ENCODE results near the gene THOC7. TPM values are rescaled to one million over a fixed set of nuclear protein-coding genes. Genes with fewer than 3 reads are reported as not detected.
A peak's percentile ranks its signal among the peaks of the same experiment; 100 is the strongest.

The THOC7 gene
- total RNA-seq, 4 donors from 2014 or later, result 25.4 to 86.2 (median 52.0) TPM

GRCh38 chr3:63895422-63896189, 32.0 kb upstream of the THOC7 start:
- TF ChIP-seq CTCF (IDR thresholded peaks at IDR 0.05) (no peak), POLR2A (IDR thresholded peaks at IDR 0.05) (no peak)
- H3K27me3 ChIP-seq, result no peaks in the 10 kb centered on the region

GRCh38 chr3:63892773-63893352, 29.3 kb upstream of the THOC7 start:
- intact Hi-C loops (cut with DNase I; ENCODE audit: low total_unique reads), result no loop called here
- H3K9me3 ChIP-seq, result no peaks in the 10 kb centered on the region

More at GRCh38 chr3:63895422-63896189, 32.0 kb upstream of the THOC7 start:
- H3K27ac ChIP-seq, result peak overlapping the region; percentile 17 to 20
- intact Hi-C loops (cut with DNase I; ENCODE audit: low total_unique reads), result no loop called here
- H3K9me3 ChIP-seq, result no peaks in the 10 kb centered on the region
- no peaks in the 10 kb centered on the region for H3K4me1 ChIP-seq
- no peak overlapping the region for H3K4me3 ChIP-seq
- no peaks in the 10 kb centered on the region for H3K36me3 ChIP-seq
- DNase-seq, result no peak

GRCh38 chr3:63891518-63891917, 27.9 kb upstream of the THOC7 start:
- Histone ChIP-seq H3K36me3 (no peaks in the 10 kb centered on the region), H3K4me1 (no peaks in the 10 kb centered on the region), H3K27ac (no peak overlapping the region), H3K27me3 (no peaks in the 10 kb centered on the region), H3K9me3 (no peaks in the 10 kb centered on the region), H3K4me3 (no peak overlapping the region)
- intact Hi-C loops (cut with DNase I; ENCODE audit: low total_unique reads), result no loop called here
- no peak for TF ChIP-seq POLR2A (IDR thresholded peaks at IDR 0.05)
- TF ChIP-seq CTCF (IDR thresholded peaks at IDR 0.05), result no peak
- DNase-seq, result no peak

More at GRCh38 chr3:63892773-63893352, 29.3 kb upstream of the THOC7 start:
- no peaks in the 10 kb centered on the region for H3K27me3 ChIP-seq
- H3K4me3 ChIP-seq, result no peak overlapping the region
- H3K27ac ChIP-seq, result no peak overlapping the region
- H3K4me1 ChIP-seq, result no peaks in the 10 kb centered on the region
- TF ChIP-seq CTCF (IDR thresholded peaks at IDR 0.05) (no peak), POLR2A (IDR thresholded peaks at IDR 0.05) (no peak)
- DNase-seq, result no peak
- no peaks in the 10 kb centered on the region for H3K36me3 ChIP-seq

- TF ChIP-seq POLR2A (IDR thresholded peaks at IDR 0.05), result no peak
- TF ChIP-seq CTCF (IDR thresholded peaks at IDR 0.05), result no peak
- no peaks in the 10 kb centered on the region for H3K36me3 ChIP-seq
- H3K27me3 ChIP-seq, result no peaks in the 10 kb centered on the region
- intact Hi-C loops (cut with DNase I; ENCODE audit: low total_unique reads), result no loop called here
- H3K9me3 ChIP-seq, result no peaks in the 10 kb centered on the region
- no peaks in the 10 kb centered on the region for H3K4me1 ChIP-seq
- no peak overlapping the region for H3K4me3 ChIP-seq
- no peak overlapping the region for H3K27ac ChIP-seq
- DNase-seq, result no peak
These were observed 23.3 kb upstream of the THOC7 start for GRCh38 chr3:63886858-63887257.

- intact Hi-C loops (cut with DNase I; ENCODE audit: low total_unique reads), result no loop called here
- no peak for DNase-seq
- Histone ChIP-seq H3K4me1 (no peaks in the 10 kb centered on the region), H3K9me3 (no peaks in the 10 kb centered on the region), H3K27ac (no peak overlapping the region), H3K27me3 (no peaks in the 10 kb centered on the region), H3K36me3 (no peaks in the 10 kb centered on the region), H3K4me3 (no peak overlapping the region)
- no peak for TF ChIP-seq POLR2A (IDR thresholded peaks at IDR 0.05)
- TF ChIP-seq CTCF (IDR thresholded peaks at IDR 0.05), result no peak
These were observed 17.0 kb upstream of the THOC7 start for GRCh38 chr3:63880653-63881052.
